ENCODE data around the gene IGFL2. TPM values are rescaled to one million over a fixed set of nuclear protein-coding genes. Genes with fewer than 3 reads are reported as not detected.
"Not testable (repeated sequence)": the region's sequence is repeated elsewhere in the genome, so short reads cannot be mapped to it uniquely, and the experiment has no call there.

IGFL2 gene
- total RNA-seq (2022) (not detected in 2 replicates), Bru-seq, nascent RNA (not detected), BruChase-seq, experiment 1, labeled RNA remaining after a 6-hour chase (percentile 7 among the genes with signal in this experiment), BruChase-seq, experiment 2, labeled RNA remaining after a 2-hour chase (not detected)
- long read RNA-seq, result 0 reads

- Mint-ChIP-seq H3K4me1 (ENCODE audit: low read depth, unreplicated experiment) (no peaks in the 10 kb centered on the region), H3K9me3 (ENCODE audit: low read depth, unreplicated experiment) (no peaks in the 10 kb centered on the region), H3K27me3 (ENCODE audit: unreplicated experiment) (peaks cover 97% of the 10 kb centered on the region), H3K4me3 (ENCODE audit: low read depth, unreplicated experiment) (no peak within 1 kb of the TSS), H3K36me3 (ENCODE audit: insufficient read depth, unreplicated experiment) (no peaks in the 10 kb centered on the region), H3K27ac (ENCODE audit: unreplicated experiment) (no peak within 1 kb of the TSS)
- TF ChIP-seq, protein P1, sequence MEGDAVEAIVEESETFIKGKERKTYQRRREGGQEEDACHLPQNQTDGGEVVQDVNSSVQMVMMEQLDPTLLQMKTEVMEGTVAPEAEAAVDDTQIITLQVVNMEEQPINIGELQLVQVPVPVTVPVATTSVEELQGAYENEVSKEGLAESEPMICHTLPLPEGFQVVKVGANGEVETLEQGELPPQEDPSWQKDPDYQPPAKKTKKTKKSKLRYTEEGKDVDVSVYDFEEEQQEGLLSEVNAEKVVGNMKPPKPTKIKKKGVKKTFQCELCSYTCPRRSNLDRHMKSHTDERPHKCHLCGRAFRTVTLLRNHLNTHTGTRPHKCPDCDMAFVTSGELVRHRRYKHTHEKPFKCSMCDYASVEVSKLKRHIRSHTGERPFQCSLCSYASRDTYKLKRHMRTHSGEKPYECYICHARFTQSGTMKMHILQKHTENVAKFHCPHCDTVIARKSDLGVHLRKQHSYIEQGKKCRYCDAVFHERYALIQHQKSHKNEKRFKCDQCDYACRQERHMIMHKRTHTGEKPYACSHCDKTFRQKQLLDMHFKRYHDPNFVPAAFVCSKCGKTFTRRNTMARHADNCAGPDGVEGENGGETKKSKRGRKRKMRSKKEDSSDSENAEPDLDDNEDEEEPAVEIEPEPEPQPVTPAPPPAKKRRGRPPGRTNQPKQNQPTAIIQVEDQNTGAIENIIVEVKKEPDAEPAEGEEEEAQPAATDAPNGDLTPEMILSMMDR (IDR thresholded peaks at IDR 0.05; ENCODE audit: unreplicated experiment), result no peak
- CTCF ChIA-PET, result interaction anchor here (0.5 kb wide), 1 partner anchor 143 kb away, joined by 4 read pairs; no protein-coding TSS in a partner anchor
- intact Hi-C loops (cut with micrococcal nuclease; ENCODE audit: unreplicated experiment), result no loop called here
- BruUV-seq (replicated peaks), result no TSS peak
- no peak for DNase-seq
Observed at GRCh38 chr19:46147791-46148288, at the start of gene IGFL2. IGFL2 (plus strand) TSS chr19:46148238; CDS start chr19:46148279, 41 bp downstream.

DNA sequence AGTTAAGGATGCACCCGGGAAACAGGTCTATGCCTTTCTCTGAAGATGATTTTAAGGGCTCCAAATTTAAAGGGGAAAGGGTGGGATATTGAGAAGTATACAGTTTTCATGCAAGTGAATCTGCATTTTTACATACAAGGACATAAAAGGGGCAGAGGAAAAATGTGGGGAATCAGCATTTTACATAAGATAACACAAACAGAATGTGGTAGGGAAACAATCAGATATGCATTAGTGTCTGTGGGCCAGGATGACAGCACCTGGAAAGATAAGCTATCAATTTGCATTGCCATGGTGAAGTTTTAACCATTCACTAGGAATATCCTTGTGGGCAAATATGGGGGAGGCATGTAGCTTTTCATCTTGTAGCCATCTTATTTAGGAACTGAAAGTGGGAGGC is 47.7 kb upstream of the IGFL2 start:
- no peaks in the 10 kb centered on the region for H3K4me1 Mint-ChIP-seq (ENCODE audit: low read depth, unreplicated experiment)
- intact Hi-C loops (cut with micrococcal nuclease; ENCODE audit: unreplicated experiment), result no loop called here
- H3K9me3 Mint-ChIP-seq (ENCODE audit: low read depth, unreplicated experiment), result peaks cover 4% of the 10 kb centered on the region
- BruUV-seq (replicated peaks), result no TSS peak
- no peaks in the 10 kb centered on the region for H3K27me3 Mint-ChIP-seq (ENCODE audit: unreplicated experiment)
- TF ChIP-seq, protein P1 (IDR thresholded peaks at IDR 0.05; ENCODE audit: unreplicated experiment), result no peak
- CTCF ChIA-PET, result no interaction called here
- DNase-seq, result no peak
- H3K4me3 Mint-ChIP-seq (ENCODE audit: low read depth, unreplicated experiment), result no peak overlapping the region
- H3K27ac Mint-ChIP-seq (ENCODE audit: unreplicated experiment), result no peak overlapping the region
- H3K36me3 Mint-ChIP-seq (ENCODE audit: insufficient read depth, unreplicated experiment), result no peaks in the 10 kb centered on the region

GRCh38 chr19:46101293-46101692 is 46.7 kb upstream of the IGFL2 start:
- intact Hi-C loops (cut with micrococcal nuclease; ENCODE audit: unreplicated experiment), result no loop called here
- Mint-ChIP-seq H3K36me3 (ENCODE audit: insufficient read depth, unreplicated experiment) (no peaks in the 10 kb centered on the region), H3K9me3 (ENCODE audit: low read depth, unreplicated experiment) (peaks cover 4% of the 10 kb centered on the region), H3K27me3 (ENCODE audit: unreplicated experiment) (no peaks in the 10 kb centered on the region), H3K4me3 (ENCODE audit: low read depth, unreplicated experiment) (no peak overlapping the region), H3K4me1 (ENCODE audit: low read depth, unreplicated experiment) (no peaks in the 10 kb centered on the region), H3K27ac (ENCODE audit: unreplicated experiment) (no peak overlapping the region)
- no peak for DNase-seq
- CTCF ChIA-PET, result no interaction called here
- TF ChIP-seq, protein P1 (IDR thresholded peaks at IDR 0.05; ENCODE audit: unreplicated experiment), result no peak
- no TSS peak for BruUV-seq (replicated peaks)

GRCh38 chr19:46102333-46102732 is 45.7 kb upstream of the IGFL2 start:
- H3K4me1 Mint-ChIP-seq (ENCODE audit: low read depth, unreplicated experiment); DNase-seq; intact Hi-C loops (cut with micrococcal nuclease; ENCODE audit: unreplicated experiment); H3K27ac Mint-ChIP-seq (ENCODE audit: unreplicated experiment); H3K9me3 Mint-ChIP-seq (ENCODE audit: low read depth, unreplicated experiment); H3K27me3 Mint-ChIP-seq (ENCODE audit: unreplicated experiment); BruUV-seq (replicated peaks); H3K36me3 Mint-ChIP-seq (ENCODE audit: insufficient read depth, unreplicated experiment); H3K4me3 Mint-ChIP-seq (ENCODE audit: low read depth, unreplicated experiment); CTCF ChIA-PET: not testable (repeated sequence)

- TF ChIP-seq, protein P1 (IDR thresholded peaks at IDR 0.05; ENCODE audit: unreplicated experiment), result no peak
- no peak overlapping the region for H3K4me3 Mint-ChIP-seq (ENCODE audit: low read depth, unreplicated experiment)
- intact Hi-C loops (cut with micrococcal nuclease; ENCODE audit: unreplicated experiment), result no loop called here
- H3K27me3 Mint-ChIP-seq (ENCODE audit: unreplicated experiment), result peaks cover 11% of the 10 kb centered on the region
- no peaks in the 10 kb centered on the region for H3K4me1 Mint-ChIP-seq (ENCODE audit: low read depth, unreplicated experiment)
- H3K27ac Mint-ChIP-seq (ENCODE audit: unreplicated experiment), result no peak overlapping the region
- no TSS peak for BruUV-seq (replicated peaks)
- H3K36me3 Mint-ChIP-seq (ENCODE audit: insufficient read depth, unreplicated experiment), result no peaks in the 10 kb centered on the region
- CTCF ChIA-PET, result no interaction called here
- peaks cover 2% of the 10 kb centered on the region for H3K9me3 Mint-ChIP-seq (ENCODE audit: low read depth, unreplicated experiment)
- no peak for DNase-seq
Observed at GRCh38 chr19:46107371-46107770, 40.7 kb upstream of the IGFL2 start.
